Stimulated activated CD8-positive, alpha-beta memory T cell treated with anti-CD3 and anti-CD28 coated beads, Interleukin-15, amount 100 ng/mL, for 1 hour (primary cell): ENCODE data around the gene KCNK3.

Experiments used
- DNase-seq: peaks from one replicate; pipeline ENCODE4 v3.0.0-alpha.2; 2020; ENCODE audit warnings: low read depth

The KCNK3 gene

GRCh38 chr2:26691881-26692278 is 642 bp upstream of the KCNK3 start:
- no peak for DNase-seq

DNA sequence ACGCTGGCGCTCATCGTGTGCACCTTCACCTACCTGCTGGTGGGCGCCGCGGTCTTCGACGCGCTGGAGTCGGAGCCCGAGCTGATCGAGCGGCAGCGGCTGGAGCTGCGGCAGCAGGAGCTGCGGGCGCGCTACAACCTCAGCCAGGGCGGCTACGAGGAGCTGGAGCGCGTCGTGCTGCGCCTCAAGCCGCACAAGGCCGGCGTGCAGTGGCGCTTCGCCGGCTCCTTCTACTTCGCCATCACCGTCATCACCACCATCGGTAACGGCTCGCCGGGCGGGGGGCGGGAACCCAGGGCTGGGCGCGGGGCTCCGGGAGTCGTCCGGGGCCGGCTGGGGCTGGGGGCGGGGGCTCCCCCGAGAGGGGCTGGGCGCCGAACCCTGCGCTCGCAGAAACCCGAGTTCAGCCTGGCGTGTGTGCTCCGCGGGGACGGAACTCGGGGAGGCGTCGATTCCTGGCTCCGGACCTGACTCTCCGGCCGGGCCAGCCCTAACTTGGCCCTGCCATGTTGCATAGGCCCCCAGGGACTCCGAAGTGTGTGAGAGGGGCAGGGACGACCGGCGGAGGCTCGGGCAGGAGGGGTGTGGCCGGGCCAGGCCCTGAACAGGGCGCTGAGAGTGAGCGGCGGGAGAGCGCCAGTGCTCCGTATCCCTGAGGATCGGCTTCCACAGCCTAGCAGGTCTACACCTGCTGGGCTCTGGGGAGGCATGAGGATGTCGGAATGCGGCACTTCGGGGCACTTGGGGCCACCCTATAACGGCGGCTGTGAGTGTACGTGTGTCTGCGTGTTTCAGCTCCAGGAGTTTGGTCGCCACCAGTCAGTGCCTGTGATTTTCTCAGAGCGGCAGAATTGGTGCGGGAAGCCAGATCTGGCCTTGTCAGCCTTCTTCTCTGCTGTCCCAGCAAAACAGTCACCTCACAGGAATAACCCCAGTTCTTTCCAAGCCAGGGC is 651 bp downstream of the KCNK3 start:
- no peak for DNase-seq

DNA sequence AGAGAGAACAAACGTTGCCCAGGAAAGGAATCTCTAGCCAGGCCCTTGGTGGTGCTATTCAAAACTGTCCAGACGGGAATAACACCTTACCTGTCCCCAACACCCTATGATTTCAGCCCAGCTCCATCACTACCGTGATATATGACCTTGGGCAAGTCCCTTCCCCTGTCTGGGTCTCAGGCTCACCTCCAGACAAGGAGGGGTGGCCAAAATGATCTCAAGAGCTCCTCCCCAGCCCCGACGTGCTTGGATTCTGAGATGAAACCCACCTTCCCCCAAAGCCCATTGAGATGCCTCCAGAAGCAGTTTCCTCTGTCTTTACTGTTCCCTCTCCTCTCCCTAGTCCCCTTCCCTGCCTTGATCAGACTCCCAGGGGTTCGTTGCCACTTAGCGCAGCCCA is 1.5 kb downstream of the KCNK3 start:
- no peak for DNase-seq

GRCh38 chr2:26696351-26696816 is 3.9 kb downstream of the KCNK3 start:
- no peak for DNase-seq

DNA sequence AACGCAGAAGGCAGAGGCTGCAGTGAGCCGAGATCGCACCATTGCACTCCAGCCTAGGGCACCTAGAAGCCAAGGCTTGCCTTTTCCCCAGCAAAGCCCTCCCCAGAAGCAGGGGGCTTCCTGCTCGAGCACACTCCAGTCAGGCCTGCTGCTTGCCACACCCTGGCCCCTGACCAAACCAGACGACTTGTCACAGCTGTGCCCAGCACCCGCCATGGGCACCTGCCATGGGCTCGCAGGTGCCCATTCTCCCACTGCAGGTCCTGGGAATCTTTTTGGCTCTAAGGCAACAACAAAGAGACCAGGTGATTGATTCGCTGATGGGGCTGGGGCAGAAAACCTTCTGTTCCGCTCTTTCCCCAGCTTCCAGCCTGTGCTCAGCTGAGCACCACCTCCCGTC is 4.9 kb downstream of the KCNK3 start:
- no peak for DNase-seq

GRCh38 chr2:26699295-26699694 is 6.8 kb downstream of the KCNK3 start:
- no peak for DNase-seq

DNA sequence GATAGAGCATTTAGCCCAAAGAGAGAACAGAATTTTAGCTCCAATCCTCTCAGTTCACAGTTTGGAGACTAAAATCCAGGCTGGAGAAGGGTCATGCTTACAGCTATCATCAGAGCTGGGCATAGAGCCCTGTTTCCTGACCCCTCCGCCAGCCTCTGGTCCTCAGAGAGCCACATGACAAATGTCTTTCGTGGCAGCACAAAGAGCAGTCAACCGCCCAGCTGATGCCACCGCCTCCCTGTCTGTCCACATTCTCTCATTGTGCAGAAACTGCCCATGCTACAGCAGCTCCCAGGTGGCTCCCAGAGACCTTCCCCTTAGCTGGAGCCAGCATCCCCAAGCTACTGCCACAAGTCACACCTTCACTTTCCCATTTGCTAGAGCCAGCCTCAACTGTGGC is 7.6 kb downstream of the KCNK3 start:
- DNase-seq, result no peak

GRCh38 chr2:26701596-26701995 is 9.1 kb downstream of the KCNK3 start:
- DNase-seq, result no peak

- DNase-seq, result no peak
Observed at GRCh38 chr2:26702025-26702424, 9.5 kb downstream of the KCNK3 start.

GRCh38 chr2:26704441-26704977 is 12.0 kb downstream of the KCNK3 start:
- DNase-seq, result no peak

GRCh38 chr2:26705126-26705525 is 12.6 kb downstream of the KCNK3 start:
- DNase-seq, result no peak

DNA sequence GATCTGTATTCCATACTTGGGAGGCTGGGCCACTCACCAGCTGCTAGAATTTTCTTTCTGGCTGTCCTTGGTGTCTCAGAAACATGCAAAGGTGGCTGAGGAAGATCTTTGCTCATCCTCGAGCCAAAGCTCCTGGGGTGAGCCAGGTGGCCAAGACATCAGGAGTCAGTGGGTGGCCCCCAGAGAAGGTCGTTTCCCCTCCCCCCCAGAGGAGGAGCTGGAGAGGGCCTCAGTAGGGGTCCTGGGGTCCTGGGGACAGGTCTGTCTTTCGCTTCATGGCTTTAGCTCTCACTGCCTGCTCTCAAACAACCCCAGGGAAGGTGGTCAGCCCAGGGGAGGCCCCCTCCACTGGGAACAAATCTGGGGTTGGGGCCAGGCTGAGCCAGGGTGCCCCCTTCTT is 13.6 kb downstream of the KCNK3 start:
- DNase-seq, result no peak

DNA sequence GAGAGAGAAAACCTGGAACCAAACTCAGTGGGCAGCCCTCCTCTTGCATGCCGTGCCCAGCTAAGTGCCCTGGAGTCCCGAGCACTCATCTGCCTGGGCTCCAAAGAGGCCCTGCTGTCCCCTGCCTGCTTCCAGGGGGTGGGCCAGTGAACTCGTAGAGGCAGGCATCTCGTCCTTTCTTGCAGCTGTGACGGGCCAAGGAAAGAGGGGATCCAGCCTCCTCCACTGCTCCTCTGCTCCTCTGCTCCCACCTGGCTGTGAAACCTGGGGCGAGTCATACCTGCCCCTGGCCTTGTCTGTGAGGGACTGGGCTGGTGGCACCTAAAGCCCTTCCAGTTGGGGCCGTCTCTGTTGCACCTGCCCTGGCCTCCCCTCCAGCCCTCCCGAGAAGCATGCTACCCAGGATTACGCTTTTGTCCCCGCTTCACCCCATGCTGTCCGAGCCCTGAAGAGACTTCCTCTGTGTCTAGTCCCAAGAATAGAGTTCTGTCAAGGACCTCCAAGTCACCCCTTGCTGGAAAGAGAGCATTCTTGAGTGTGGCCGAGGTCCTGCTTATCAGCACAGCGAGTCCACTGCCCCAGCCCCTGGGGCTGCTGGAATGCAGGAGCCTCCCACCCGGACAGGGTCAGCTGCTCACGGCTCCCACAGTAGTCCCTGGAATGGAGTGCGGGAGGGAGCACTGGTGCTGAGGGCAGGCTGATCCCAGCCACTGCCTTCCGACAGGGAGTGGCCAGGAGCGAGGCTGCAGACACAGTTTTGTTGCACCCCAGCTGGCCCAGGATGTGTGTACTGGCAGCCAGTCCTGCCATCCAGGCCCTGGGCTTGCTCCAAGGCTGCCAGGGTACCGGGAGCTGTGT is 14.3 kb downstream of the KCNK3 start:
- DNase-seq, result no peak

- no peak for DNase-seq
Observed at GRCh38 chr2:26707747-26708146, 15.2 kb downstream of the KCNK3 start.

DNA sequence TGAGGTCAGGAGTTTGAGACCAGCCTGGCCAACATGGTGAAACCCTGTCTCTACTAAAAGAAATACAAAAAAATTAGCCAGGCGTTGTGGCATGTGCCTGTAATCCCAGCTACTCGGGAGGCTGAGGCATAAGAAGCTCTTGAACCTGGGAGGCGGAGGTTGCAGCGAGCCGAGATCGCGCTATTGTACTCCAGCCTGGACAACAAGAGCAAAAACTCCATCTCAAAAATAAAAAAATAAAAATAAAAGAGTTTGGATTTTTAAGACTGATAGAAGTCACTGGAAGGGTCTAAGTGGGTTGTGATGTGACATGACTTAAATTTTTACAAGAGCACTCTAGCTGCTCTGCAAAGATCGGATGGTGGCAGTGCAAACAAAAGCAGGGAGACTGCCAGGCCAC is 15.9 kb downstream of the KCNK3 start:
- DNase-seq, result no peak

GRCh38 chr2:26709323-26710110 is 17.0 kb downstream of the KCNK3 start:
- DNase-seq, result no peak

- no peak for DNase-seq
Observed at GRCh38 chr2:26710145-26710544, 17.6 kb downstream of the KCNK3 start.

GRCh38 chr2:26710743-26711456 is 18.4 kb downstream of the KCNK3 start:
- no peak for DNase-seq

GRCh38 chr2:26711457-26712161 is 19.1 kb downstream of the KCNK3 start:
- DNase-seq, result no peak
